ENCODE measurements around the gene BMP4. TPM values are rescaled to one million over a fixed set of nuclear protein-coding genes. Genes with fewer than 3 reads are reported as not detected.

BMP4 gene
- total and polyA plus RNA-seq, 2 donors (not counting 1 experiment from before 2014, with no cell fraction given), result not detected

GRCh38 chr14:53950031-53950793, 6.4 kb downstream of the BMP4 start:
- no peaks in the 10 kb centered on the region for H3K79me2 ChIP-seq (ENCODE audit: control insufficient read depth, insufficient read depth, low read length)
- H3K4me2 ChIP-seq (replicated peaks; ENCODE audit: low read depth, low read length, poor library complexity, severe bottlenecking), result no peak overlapping the region
- no peaks in the 10 kb centered on the region for H3K36me3 ChIP-seq (replicated peaks in 1 of 2; ENCODE audit: control extremely low read depth in 1 of 2, control insufficient read depth in 1 of 2, extremely low read depth in 1 of 2, insufficient read depth in 2 of 2, low read length in 1 of 2)
- Mint-ChIP-seq H3K9me3 (ENCODE audit: insufficient read depth) (no peaks in the 10 kb centered on the region), H3K4me3 (no peak overlapping the region), H3K4me1 (peaks cover 21% of the 10 kb centered on the region), H3K27ac (no peak overlapping the region), H3K27me3 (peaks cover 67% of the 10 kb centered on the region)
- H3K4me1 ChIP-seq (ENCODE audit: control insufficient read depth in 2 of 2, insufficient read depth in 2 of 2, low read length in 2 of 2), result peaks cover 19 to 21% of the 10 kb centered on the region in 2 donors
- H3K27ac ChIP-seq (ENCODE audit: low read length in 2 of 2), result no peak overlapping the region
- ATAC-seq (ENCODE audit: low read depth) (no peak), DNase-seq (no peak)
- ChIA-PET CTCF (no interaction called here), POLR2A (no interaction called here)
- H3K27me3 ChIP-seq (replicated peaks in 1 of 4; ENCODE audit: control extremely low read depth in 1 of 4, control insufficient read depth in 3 of 4, insufficient read depth in 4 of 4, low read length in 3 of 4), result peaks cover 0 to 57% (median 18%) of the 10 kb centered on the region in 4 experiments
- no peak overlapping the region for H2AFZ ChIP-seq (ENCODE audit: insufficient read depth, low read depth, low read length, poor library complexity, severe bottlenecking)
- H3K4me3 ChIP-seq (ENCODE audit: control extremely low read depth in 1 of 5, extremely low read depth in 1 of 5, insufficient read depth in 1 of 5, low read depth in 2 of 5, low read length in 4 of 5), result no peak overlapping the region
- 97% methylated on average over 23 of the region's 24 CpGs for WGBS (ENCODE audit: insufficient coverage)
- peaks cover 0 to 6% (median 0%) of the 10 kb centered on the region in 3 donors for H3K9me3 ChIP-seq (ENCODE audit: control extremely low read depth in 1 of 3, control insufficient read depth in 2 of 3, insufficient read depth in 1 of 3, low read length in 2 of 3)
- intact Hi-C loops (cut with micrococcal nuclease), result no loop called here
- no peaks in the 10 kb centered on the region for H4K20me1 ChIP-seq (ENCODE audit: control insufficient read depth, insufficient read depth, low read length, poor library complexity, severe bottlenecking)
- no peak overlapping the region for H3K9ac ChIP-seq (ENCODE audit: low read length)
- TF ChIP-seq EZH2 (IDR thresholded peaks at IDR 0.05; ENCODE audit: borderline replicate concordance, insufficient read depth, low read depth, low read length, poor library complexity, severe bottlenecking) (no peak), CTCF (IDR thresholded peaks at IDR 0.05) (no peak)

GRCh38 chr14:53949201-53949600, 7.4 kb downstream of the BMP4 start:
- no peak overlapping the region for H3K4me3 Mint-ChIP-seq
- intact Hi-C loops (cut with micrococcal nuclease), result no loop called here
- H3K27me3 Mint-ChIP-seq, result peaks cover 66% of the 10 kb centered on the region
- no peak overlapping the region for H3K4me3 ChIP-seq (ENCODE audit: control extremely low read depth in 1 of 5, extremely low read depth in 1 of 5, insufficient read depth in 1 of 5, low read depth in 2 of 5, low read length in 4 of 5)
- H3K27me3 ChIP-seq (replicated peaks in 1 of 4; ENCODE audit: control extremely low read depth in 1 of 4, control insufficient read depth in 3 of 4, insufficient read depth in 4 of 4, low read length in 3 of 4), result peaks cover 0 to 52% (median 20%) of the 10 kb centered on the region in 4 experiments
- no peaks in the 10 kb centered on the region for H4K20me1 ChIP-seq (ENCODE audit: control insufficient read depth, insufficient read depth, low read length, poor library complexity, severe bottlenecking)
- no peak overlapping the region for H3K9ac ChIP-seq (ENCODE audit: low read length)
- TF ChIP-seq CTCF (IDR thresholded peaks at IDR 0.05) (no peak), EZH2 (IDR thresholded peaks at IDR 0.05; ENCODE audit: borderline replicate concordance, insufficient read depth, low read depth, low read length, poor library complexity, severe bottlenecking) (no peak)
- no peak overlapping the region for H3K27ac ChIP-seq (ENCODE audit: low read length in 2 of 2)
- peaks cover 10 to 11% of the 10 kb centered on the region in 2 donors for H3K4me1 ChIP-seq (ENCODE audit: control insufficient read depth in 2 of 2, insufficient read depth in 2 of 2, low read length in 2 of 2)
- H3K4me2 ChIP-seq (replicated peaks; ENCODE audit: low read depth, low read length, poor library complexity, severe bottlenecking), result no peak overlapping the region
- H3K36me3 ChIP-seq (replicated peaks in 1 of 2; ENCODE audit: control extremely low read depth in 1 of 2, control insufficient read depth in 1 of 2, extremely low read depth in 1 of 2, insufficient read depth in 2 of 2, low read length in 1 of 2), result no peaks in the 10 kb centered on the region
- H3K9me3 ChIP-seq (ENCODE audit: control extremely low read depth in 1 of 3, control insufficient read depth in 2 of 3, insufficient read depth in 1 of 3, low read length in 2 of 3), result peaks cover 0 to 6% (median 0%) of the 10 kb centered on the region in 3 donors
- no peaks in the 10 kb centered on the region for H3K9me3 Mint-ChIP-seq (ENCODE audit: insufficient read depth)
- DNase-seq (no peak), ATAC-seq (ENCODE audit: low read depth) (no peak)
- peaks cover 11% of the 10 kb centered on the region for H3K4me1 Mint-ChIP-seq
- no peak overlapping the region for H2AFZ ChIP-seq (ENCODE audit: insufficient read depth, low read depth, low read length, poor library complexity, severe bottlenecking)
- H3K27ac Mint-ChIP-seq, result no peak overlapping the region
- POLR2A ChIA-PET, result no interaction called here
- CTCF ChIA-PET, result no interaction called here
- WGBS (ENCODE audit: insufficient coverage), result no CpG with 5 or more reads among the region's 1 CpG
- no peaks in the 10 kb centered on the region for H3K79me2 ChIP-seq (ENCODE audit: control insufficient read depth, insufficient read depth, low read length)
